IMR-90 (cell line): Measurements from ENCODE around the gene AP2M1. TPM values are rescaled to one million over a fixed set of nuclear protein-coding genes. Genes with fewer than 3 reads are reported as not detected.

ENCODE experiments used
- BHLHE40 ChIP-seq: fragments of 150-350 bp; IDR thresholded peaks from 2 replicates; pipeline ENCODE4 v1.6.1; 2016; ENCODE audit warnings: mild to moderate bottlenecking, low read depth, low read length
- MAZ ChIP-seq: IDR thresholded peaks from 2 replicates; pipeline ENCODE4 v1.6.1; 2012; ENCODE audit warnings: low read depth, mild to moderate bottlenecking, low read length, improper control_type of control experiment, moderate library complexity, borderline replicate concordance
- RFX5 ChIP-seq: IDR thresholded peaks from 2 replicates; pipeline ENCODE4 v1.8.0; 2012; ENCODE audit warnings: low read depth, mild to moderate bottlenecking, low read length, moderate library complexity
- polyA plus RNA-seq, 3 experiments: library from polyadenylated mRNA; depleted of rRNA; stranded (reverse); fragments of >200 nt; gene quantifications; 2 replicates each; pipeline ENCODE4 v1.2.3, GENCODE V29; 2012; ENCODE audit warnings: low replicate concordance in 1 of 3
- total RNA-seq: library from RNA; depleted of rRNA; stranded (reverse); fragments of >200 nt; gene quantifications from 2 replicates; pipeline ENCODE4 v1.2.3, GENCODE V29; 2012
- TF ChIP-seq, protein P1 (sequence below): fragments of 150-350 bp; IDR thresholded peaks from 2 replicates; pipeline ENCODE4 v1.6.1; 2016; ENCODE audit warnings: low read depth, mild to moderate bottlenecking, low read length, moderate library complexity, borderline replicate concordance

AP2M1 gene
- total and polyA plus RNA-seq, 2 of the 4 experiments (the other 2 are of a cell fraction): 876 to 1,065 TPM

DNA sequence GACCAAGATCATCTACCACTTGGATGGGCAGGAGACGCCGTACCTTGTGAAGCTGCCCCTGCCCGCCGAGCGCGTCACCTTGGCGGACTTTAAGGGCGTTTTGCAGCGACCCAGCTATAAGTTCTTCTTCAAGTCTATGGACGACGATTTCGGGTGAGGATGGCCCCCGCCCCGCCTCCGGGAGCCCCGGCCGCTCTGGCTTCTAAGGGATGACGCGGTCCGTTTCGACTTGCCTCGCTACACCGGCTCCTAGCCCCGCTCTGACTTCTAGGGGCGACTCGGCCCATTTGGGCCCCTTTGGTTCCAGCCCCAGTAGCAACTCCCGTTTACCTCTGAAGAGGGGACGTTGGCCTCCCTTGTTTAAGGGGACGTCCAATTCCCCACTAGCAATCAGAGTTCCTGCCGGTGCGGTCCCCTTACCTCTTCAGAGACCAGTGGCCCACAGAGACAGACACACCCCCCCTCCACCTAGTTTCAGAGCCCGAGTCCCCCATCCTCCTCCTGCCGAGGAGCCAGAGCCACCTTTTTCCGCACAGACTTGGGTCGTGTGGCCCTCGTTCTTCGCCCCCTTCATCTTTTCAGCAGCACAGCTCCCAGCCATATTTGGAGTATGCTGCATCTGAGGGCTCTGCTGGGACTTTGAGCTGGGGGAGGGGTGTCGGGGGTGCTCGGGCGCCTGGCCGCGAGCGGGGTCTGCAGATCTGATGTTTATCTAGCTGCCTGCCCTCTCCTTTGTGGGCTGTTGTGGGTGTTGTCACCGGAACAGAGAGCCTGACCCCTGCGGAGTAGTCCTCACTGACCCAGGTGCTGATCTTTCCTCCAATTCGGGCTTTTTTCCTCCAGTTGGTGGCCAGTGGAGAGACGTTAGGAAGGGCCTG, 18.8 kb upstream of the AP2M1 start (continued):
- TF ChIP-seq RFX5 (no peak), BHLHE40 (no peak), MAZ (no peak; the same call in 1 of the 2 replicates)
- TF ChIP-seq, protein P1, sequence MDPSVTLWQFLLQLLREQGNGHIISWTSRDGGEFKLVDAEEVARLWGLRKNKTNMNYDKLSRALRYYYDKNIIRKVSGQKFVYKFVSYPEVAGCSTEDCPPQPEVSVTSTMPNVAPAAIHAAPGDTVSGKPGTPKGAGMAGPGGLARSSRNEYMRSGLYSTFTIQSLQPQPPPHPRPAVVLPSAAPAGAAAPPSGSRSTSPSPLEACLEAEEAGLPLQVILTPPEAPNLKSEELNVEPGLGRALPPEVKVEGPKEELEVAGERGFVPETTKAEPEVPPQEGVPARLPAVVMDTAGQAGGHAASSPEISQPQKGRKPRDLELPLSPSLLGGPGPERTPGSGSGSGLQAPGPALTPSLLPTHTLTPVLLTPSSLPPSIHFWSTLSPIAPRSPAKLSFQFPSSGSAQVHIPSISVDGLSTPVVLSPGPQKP: no peak
